ENCODE results near the gene SLC30A4.
"Not testable (repeated sequence)": the region's sequence is repeated elsewhere in the genome, so short reads cannot be mapped to it uniquely, and the experiment has no call there.

Gene SLC30A4

DNA sequence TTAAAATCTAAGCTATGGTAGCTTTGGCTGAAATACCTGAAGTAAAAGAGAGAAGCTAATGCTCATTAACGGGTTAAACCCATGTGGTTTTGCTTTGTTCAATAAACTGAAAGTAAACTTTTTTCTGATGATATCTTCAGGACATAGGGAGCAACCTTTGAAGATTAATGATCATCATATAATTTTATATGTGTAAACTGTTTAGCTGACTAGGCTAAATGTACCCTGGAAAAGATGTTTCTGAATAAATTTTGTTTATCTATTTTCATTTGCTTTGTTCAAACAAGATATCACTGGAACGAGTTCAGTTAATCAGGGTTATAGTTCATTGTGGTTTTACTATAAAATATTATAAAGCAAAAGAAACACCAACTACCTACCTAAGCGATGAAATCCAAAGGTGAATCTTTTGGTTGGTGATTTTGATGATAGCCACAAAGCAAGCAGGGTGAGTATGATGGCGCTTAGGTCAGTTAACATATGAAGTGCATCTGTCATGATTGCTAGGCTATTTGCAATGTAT lies 11.7 kb downstream of the SLC30A4 start:
- DNase-seq (ENCODE audit: low read depth) = no peak
- TF ChIP-seq, protein P1, sequence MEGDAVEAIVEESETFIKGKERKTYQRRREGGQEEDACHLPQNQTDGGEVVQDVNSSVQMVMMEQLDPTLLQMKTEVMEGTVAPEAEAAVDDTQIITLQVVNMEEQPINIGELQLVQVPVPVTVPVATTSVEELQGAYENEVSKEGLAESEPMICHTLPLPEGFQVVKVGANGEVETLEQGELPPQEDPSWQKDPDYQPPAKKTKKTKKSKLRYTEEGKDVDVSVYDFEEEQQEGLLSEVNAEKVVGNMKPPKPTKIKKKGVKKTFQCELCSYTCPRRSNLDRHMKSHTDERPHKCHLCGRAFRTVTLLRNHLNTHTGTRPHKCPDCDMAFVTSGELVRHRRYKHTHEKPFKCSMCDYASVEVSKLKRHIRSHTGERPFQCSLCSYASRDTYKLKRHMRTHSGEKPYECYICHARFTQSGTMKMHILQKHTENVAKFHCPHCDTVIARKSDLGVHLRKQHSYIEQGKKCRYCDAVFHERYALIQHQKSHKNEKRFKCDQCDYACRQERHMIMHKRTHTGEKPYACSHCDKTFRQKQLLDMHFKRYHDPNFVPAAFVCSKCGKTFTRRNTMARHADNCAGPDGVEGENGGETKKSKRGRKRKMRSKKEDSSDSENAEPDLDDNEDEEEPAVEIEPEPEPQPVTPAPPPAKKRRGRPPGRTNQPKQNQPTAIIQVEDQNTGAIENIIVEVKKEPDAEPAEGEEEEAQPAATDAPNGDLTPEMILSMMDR (IDR thresholded peaks at IDR 0.05; ENCODE audit: insufficient read depth, low read depth, low read length, missing control alignments) = no peak
- H3K4me3 ChIP-seq (ENCODE audit: low read depth, low read length) = no peak overlapping the region

DNA sequence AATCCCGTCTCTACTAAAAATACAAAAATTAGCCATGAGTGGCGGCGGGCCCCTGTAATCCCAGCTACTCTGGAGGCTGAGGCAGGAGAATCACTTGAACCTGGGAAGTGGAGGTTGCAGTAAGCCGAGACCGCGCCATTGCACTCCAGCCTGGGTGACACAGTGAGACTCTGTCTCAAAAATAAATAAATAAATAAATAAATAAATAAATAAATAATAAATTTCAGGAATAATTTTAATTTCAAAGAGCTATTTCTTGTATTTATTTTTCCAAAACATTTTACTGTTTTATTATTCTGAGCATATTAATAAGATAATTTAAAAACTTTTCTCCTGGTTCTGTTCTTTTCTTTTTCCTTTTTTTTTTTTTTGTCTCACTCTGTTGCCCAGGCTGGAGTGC lies 15.4 kb downstream of the SLC30A4 start:
- H3K4me3 ChIP-seq (ENCODE audit: low read depth, low read length); DNase-seq (ENCODE audit: low read depth): not testable (repeated sequence)

DNA sequence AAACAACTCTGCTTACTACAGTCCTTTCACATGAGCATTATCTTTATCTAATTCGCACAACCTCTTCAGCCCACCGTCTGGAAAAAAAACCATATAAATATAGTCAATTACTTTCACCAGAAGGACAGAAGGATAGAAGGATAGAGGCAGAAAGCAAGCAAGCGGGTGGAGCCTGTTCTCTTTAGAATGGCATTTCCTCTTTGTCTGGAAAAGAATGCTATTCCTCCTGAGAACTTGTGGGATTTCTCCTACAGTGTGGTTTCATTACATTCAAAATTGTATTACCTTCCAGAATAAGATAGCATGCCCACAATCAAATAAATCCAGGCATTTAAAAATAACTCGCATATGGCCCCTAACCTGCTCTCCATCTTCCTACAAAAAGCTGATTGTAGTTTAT lies 23.1 kb downstream of the SLC30A4 start:
- DNase-seq (ENCODE audit: low read depth) = no peak
- TF ChIP-seq, protein P1 (IDR thresholded peaks at IDR 0.05; ENCODE audit: insufficient read depth, low read depth, low read length, missing control alignments) = no peak

DNA sequence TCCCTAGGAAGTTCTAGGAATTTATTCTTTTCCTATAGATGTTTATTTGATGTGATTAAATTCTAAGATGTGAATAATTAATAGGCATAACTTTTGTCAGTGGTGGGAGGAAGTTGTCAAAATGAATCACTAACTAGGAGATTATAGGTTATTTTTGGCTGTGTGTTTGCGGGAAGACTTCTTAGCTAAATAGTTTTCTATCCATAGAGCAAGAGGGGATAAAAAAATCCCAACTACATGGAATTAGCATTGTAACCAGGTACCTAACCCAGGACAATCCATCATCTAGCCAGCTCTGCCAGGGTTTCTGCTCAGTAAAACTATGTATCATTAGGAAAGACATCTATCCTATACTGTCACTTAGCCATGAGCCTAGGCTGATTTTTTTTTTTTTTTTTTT lies 23.9 kb downstream of the SLC30A4 start:
- DNase-seq (ENCODE audit: low read depth) = no peak
- no peak overlapping the region for H3K4me3 ChIP-seq (ENCODE audit: low read depth, low read length)
- TF ChIP-seq, protein P1 (IDR thresholded peaks at IDR 0.05; ENCODE audit: insufficient read depth, low read depth, low read length, missing control alignments) = no peak

More for the DNA sequence above, 23.1 kb downstream of the SLC30A4 start:
- H3K4me3 ChIP-seq (ENCODE audit: low read depth, low read length) = no peak overlapping the region

DNA sequence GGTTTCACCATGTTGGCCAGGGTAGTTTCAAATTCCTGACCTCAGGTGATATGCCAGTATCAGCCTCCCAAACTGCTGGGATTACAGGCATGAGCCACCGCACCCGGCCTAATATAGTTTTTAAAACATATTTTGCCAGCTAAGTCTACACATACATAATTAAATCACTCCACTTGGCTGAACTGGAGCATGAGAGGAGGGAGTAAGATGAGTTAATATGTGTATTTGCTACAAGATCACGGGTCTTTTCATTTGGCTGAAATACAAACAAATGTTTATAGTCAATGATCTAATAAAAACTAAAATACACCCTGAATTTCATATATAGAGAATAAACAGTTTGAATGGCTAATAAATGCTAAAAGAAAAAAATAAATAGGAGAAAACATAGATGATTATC lies 25.3 kb downstream of the SLC30A4 start:
- H3K4me3 ChIP-seq (ENCODE audit: low read depth, low read length) = no peak overlapping the region
- TF ChIP-seq, protein P1 (IDR thresholded peaks at IDR 0.05; ENCODE audit: insufficient read depth, low read depth, low read length, missing control alignments) = no peak
- no peak for DNase-seq (ENCODE audit: low read depth)

DNA sequence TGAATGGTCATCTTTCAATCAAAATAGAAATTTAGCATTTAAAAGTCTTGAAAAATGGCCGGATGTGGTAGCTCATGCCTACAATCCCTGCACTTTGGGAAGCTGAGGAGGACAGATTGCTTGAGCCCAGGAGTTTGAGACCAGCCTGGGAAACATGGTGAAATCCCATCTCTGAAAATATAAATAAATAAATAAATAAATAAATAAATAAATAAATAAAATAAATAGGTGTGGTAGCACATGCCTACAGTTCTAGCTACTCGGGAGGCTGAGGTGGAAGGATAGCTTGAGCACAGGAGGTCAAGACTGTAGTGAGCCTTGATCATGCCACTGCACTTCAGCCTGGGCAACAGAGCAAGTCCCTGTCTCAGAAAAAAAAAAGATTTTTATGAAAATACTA lies 25.9 kb downstream of the SLC30A4 start:
- TF ChIP-seq, protein P1 (IDR thresholded peaks at IDR 0.05; ENCODE audit: insufficient read depth, low read depth, low read length, missing control alignments) = no peak
- H3K4me3 ChIP-seq (ENCODE audit: low read depth, low read length) = no peak overlapping the region
- DNase-seq (ENCODE audit: low read depth) = no peak

DNA sequence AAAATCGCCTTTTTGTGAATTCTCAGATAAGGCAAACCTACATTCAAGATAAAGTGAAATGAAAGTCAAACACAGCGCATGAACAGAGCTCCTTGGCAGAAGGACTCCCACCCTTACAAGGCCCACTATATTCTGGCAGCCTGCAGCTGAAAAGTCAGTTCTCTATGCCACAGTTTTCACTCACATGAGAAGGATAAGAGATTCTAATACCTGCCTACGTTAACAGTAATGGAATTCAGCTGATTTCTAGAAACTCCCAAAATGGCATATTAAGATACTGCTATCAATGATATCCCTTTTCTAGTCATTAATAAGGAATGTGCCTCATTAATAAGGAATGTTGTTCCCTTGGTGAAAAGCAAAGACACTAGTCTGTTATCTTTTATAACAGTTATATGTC lies 27.0 kb downstream of the SLC30A4 start:
- H3K4me3 ChIP-seq (ENCODE audit: low read depth, low read length) = no peak overlapping the region
- no peak for DNase-seq (ENCODE audit: low read depth)
- TF ChIP-seq, protein P1 (IDR thresholded peaks at IDR 0.05; ENCODE audit: insufficient read depth, low read depth, low read length, missing control alignments) = no peak
